ENCODE data around the gene TBC1D22A. TPM values are rescaled to one million over a fixed set of nuclear protein-coding genes. Genes with fewer than 3 reads are reported as not detected.

Gene TBC1D22A
- total RNA-seq, 6 experiments from 2014 or later: 10.9 to 18.1 (median 14.0) TPM

- H3K4me3 ChIP-seq: no peak overlapping the region
- no peaks in the 10 kb centered on the region for H3K9me3 ChIP-seq
- ATAC-seq (no peak), DNase-seq (no peak)
- no peak overlapping the region for H3K27ac ChIP-seq
- H3K27me3 ChIP-seq: no peaks in the 10 kb centered on the region
- H3K4me1 ChIP-seq: no peaks in the 10 kb centered on the region
- 86% methylated on average over 10 of the region's 24 CpGs for WGBS (ENCODE audit: insufficient coverage, low coverage, low lambda C conversion rate, missing lambda C conversion rate)
- peaks cover 0 to 6% (median 0%) of the 10 kb centered on the region in 4 donors for H3K36me3 ChIP-seq
- intact Hi-C loops (cut with DNase I): no loop called here
- TF ChIP-seq POLR2A (IDR thresholded peaks at IDR 0.05): no peak
- TF ChIP-seq, protein P1, sequence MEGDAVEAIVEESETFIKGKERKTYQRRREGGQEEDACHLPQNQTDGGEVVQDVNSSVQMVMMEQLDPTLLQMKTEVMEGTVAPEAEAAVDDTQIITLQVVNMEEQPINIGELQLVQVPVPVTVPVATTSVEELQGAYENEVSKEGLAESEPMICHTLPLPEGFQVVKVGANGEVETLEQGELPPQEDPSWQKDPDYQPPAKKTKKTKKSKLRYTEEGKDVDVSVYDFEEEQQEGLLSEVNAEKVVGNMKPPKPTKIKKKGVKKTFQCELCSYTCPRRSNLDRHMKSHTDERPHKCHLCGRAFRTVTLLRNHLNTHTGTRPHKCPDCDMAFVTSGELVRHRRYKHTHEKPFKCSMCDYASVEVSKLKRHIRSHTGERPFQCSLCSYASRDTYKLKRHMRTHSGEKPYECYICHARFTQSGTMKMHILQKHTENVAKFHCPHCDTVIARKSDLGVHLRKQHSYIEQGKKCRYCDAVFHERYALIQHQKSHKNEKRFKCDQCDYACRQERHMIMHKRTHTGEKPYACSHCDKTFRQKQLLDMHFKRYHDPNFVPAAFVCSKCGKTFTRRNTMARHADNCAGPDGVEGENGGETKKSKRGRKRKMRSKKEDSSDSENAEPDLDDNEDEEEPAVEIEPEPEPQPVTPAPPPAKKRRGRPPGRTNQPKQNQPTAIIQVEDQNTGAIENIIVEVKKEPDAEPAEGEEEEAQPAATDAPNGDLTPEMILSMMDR (IDR thresholded peaks at IDR 0.05): no peak
Measured at GRCh38 chr22:46907241-46908215, 145.1 kb downstream of the TBC1D22A start.

DNA sequence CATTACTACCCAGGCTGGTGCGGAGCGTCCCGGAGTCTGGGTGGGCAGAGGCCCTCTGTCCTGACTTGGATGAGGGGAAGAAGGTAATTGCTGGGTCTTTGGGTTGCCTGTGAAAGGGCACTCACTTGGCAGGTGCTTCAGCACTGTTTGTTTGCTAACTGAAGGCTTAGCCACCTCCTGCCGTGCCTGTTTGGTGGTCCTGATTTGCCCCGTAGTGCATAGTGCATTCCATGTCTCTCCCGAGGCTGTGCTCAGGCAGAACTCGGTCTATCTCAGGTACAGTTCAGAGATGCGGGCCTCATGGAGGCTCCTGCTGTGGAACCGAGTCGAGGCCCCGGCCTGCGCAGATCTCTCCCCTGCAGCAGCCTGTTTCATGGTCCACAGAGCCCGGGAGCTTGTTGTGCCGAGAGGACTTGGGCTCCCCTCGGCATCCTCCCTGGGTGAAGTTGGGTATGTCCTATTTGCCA, 146.2 kb downstream of the TBC1D22A start:
- Histone ChIP-seq H3K36me3 (peaks cover 0 to 7% (median under 1%) of the 10 kb centered on the region in 4 donors), H3K4me3 (no peak overlapping the region), H3K27me3 (no peaks in the 10 kb centered on the region), H3K4me1 (no peaks in the 10 kb centered on the region), H3K27ac (no peak overlapping the region), H3K9me3 (no peaks in the 10 kb centered on the region)
- 84% methylated on average over 6 of the region's 15 CpGs for WGBS (ENCODE audit: insufficient coverage, low coverage, low lambda C conversion rate, missing lambda C conversion rate)
- TF ChIP-seq, protein P1 (IDR thresholded peaks at IDR 0.05): no peak
- TF ChIP-seq POLR2A (IDR thresholded peaks at IDR 0.05): no peak
- no peak for ATAC-seq
- DNase-seq: no peak
- intact Hi-C loops (cut with DNase I): no loop called here

- ATAC-seq (no peak), DNase-seq (no peak)
- no peaks in the 10 kb centered on the region for H3K9me3 ChIP-seq
- H3K36me3 ChIP-seq: peaks cover 0 to 11% (median 2%) of the 10 kb centered on the region in 4 donors
- H3K4me1 ChIP-seq: no peaks in the 10 kb centered on the region
- intact Hi-C loops (cut with DNase I): no loop called here
- no peaks in the 10 kb centered on the region for H3K27me3 ChIP-seq
- H3K27ac ChIP-seq: no peak overlapping the region
- TF ChIP-seq POLR2A (IDR thresholded peaks at IDR 0.05): no peak
- TF ChIP-seq, protein P1 (IDR thresholded peaks at IDR 0.05): no peak
- no peak overlapping the region for H3K4me3 ChIP-seq
- 96% methylated on average over 5 of the region's 26 CpGs for WGBS (ENCODE audit: insufficient coverage, low coverage, low lambda C conversion rate, missing lambda C conversion rate)
Measured at GRCh38 chr22:46909237-46910030, 147.0 kb downstream of the TBC1D22A start.

DNA sequence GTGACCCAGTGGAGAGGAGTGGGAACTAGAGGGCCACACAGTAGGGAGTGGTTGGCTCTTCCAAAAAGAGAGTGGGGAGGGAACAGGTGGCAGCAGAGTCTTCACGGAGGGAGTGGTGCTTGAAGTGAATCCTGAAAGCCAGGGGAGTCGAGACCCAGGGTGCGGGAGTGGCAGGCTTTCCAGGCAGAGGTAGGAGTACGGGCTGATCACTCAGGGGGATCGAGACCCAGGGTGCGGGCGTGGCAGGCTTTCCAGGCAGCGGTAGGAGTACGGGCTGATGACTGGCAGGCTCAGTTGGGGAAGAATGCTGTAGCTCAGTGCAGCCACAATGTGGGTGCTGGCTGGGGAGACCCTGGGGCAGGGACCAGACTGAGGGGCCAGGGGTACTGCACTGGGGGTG, 148.2 kb downstream of the TBC1D22A start:
- H3K4me3 ChIP-seq: no peak overlapping the region
- TF ChIP-seq, protein P1 (IDR thresholded peaks at IDR 0.05): no peak
- TF ChIP-seq POLR2A (IDR thresholded peaks at IDR 0.05): no peak
- no peaks in the 10 kb centered on the region for H3K4me1 ChIP-seq
- intact Hi-C loops (cut with DNase I): no loop called here
- DNase-seq: no peak
- H3K36me3 ChIP-seq: peaks cover 0 to 11% (median 2%) of the 10 kb centered on the region in 4 donors
- H3K27ac ChIP-seq: no peak overlapping the region
- 89% methylated on average over 3 of the region's 9 CpGs for WGBS (ENCODE audit: insufficient coverage, low coverage, low lambda C conversion rate, missing lambda C conversion rate)
- no peaks in the 10 kb centered on the region for H3K27me3 ChIP-seq
- ATAC-seq: no peak
- no peaks in the 10 kb centered on the region for H3K9me3 ChIP-seq

Measured in right lobe of liver (tissue), 6 donors.